Measurements from ENCODE around the gene PALLD.

The PALLD gene

GRCh38 chr4:168879188-168879587 is 382.3 kb downstream of the PALLD start:
- in situ Hi-C loops (cut with MboI; ENCODE audit: low sequenced_read_pairs, unreplicated experiment): no loop called here
- TF ChIP-seq, protein P1, sequence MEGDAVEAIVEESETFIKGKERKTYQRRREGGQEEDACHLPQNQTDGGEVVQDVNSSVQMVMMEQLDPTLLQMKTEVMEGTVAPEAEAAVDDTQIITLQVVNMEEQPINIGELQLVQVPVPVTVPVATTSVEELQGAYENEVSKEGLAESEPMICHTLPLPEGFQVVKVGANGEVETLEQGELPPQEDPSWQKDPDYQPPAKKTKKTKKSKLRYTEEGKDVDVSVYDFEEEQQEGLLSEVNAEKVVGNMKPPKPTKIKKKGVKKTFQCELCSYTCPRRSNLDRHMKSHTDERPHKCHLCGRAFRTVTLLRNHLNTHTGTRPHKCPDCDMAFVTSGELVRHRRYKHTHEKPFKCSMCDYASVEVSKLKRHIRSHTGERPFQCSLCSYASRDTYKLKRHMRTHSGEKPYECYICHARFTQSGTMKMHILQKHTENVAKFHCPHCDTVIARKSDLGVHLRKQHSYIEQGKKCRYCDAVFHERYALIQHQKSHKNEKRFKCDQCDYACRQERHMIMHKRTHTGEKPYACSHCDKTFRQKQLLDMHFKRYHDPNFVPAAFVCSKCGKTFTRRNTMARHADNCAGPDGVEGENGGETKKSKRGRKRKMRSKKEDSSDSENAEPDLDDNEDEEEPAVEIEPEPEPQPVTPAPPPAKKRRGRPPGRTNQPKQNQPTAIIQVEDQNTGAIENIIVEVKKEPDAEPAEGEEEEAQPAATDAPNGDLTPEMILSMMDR (IDR thresholded peaks at IDR 0.05; ENCODE audit: borderline replicate concordance, control extremely low read depth, extremely low read depth, insufficient read depth, missing control alignments): no peak
- DNase-seq (ENCODE audit: low spot score): peak; percentile 28

GRCh38 chr4:168880072-168880675 is 383.3 kb downstream of the PALLD start:
- no peak for DNase-seq (ENCODE audit: low spot score)
- in situ Hi-C loops (cut with MboI; ENCODE audit: low sequenced_read_pairs, unreplicated experiment): no loop called here
- TF ChIP-seq, protein P1 (IDR thresholded peaks at IDR 0.05; ENCODE audit: borderline replicate concordance, control extremely low read depth, extremely low read depth, insufficient read depth, missing control alignments): no peak

DNA sequence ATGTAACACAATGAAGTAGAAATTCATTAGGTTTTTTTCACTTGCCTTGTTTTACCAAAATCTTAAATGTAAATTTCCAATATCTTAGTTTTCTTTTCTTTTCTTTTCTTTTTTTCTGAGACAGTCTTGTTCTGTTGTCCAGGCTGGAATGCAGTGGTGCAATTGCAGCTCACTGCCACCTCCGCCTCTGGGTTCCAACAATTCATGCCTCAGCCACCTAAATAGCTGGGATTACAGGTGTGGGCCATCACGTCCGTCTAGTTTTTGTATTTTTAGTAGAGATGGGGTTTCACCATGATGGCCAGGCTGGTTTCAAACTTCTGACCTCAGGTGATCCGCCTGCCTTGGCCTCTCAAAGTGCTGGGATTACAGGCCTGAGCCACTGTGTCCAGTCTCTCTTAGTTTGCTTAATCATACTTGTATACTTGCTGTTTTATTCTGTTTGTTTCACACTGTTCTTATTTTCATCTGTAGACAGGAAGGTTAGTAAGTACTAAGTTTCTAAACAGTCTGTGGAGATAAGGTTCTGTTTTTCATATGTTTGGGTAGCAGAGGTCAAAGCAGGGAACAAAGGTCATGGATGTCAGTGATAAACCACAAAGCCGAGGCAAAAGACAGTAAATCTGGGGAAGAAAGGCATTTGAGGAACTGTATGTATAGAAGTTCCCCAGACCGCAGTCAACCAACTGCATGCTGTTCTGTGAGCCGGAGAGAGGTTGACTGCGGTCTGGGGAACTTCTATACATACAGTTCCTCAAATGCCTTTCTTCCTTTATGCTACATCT is 384.2 kb downstream of the PALLD start:
- in situ Hi-C loops (cut with MboI; ENCODE audit: low sequenced_read_pairs, unreplicated experiment): no loop called here
- DNase-seq (ENCODE audit: low spot score): no peak
- TF ChIP-seq, protein P1 (IDR thresholded peaks at IDR 0.05; ENCODE audit: borderline replicate concordance, control extremely low read depth, extremely low read depth, insufficient read depth, missing control alignments): no peak

GRCh38 chr4:168881781-168882420 is 385.0 kb downstream of the PALLD start:
- TF ChIP-seq, protein P1 (IDR thresholded peaks at IDR 0.05; ENCODE audit: borderline replicate concordance, control extremely low read depth, extremely low read depth, insufficient read depth, missing control alignments): no peak
- in situ Hi-C loops (cut with MboI; ENCODE audit: low sequenced_read_pairs, unreplicated experiment): no loop called here

GRCh38 chr4:168882650-168883233 is 385.9 kb downstream of the PALLD start:
- DNase-seq (ENCODE audit: low spot score): no peak
- in situ Hi-C loops (cut with MboI; ENCODE audit: low sequenced_read_pairs, unreplicated experiment): no loop called here
- TF ChIP-seq, protein P1 (IDR thresholded peaks at IDR 0.05; ENCODE audit: borderline replicate concordance, control extremely low read depth, extremely low read depth, insufficient read depth, missing control alignments): no peak

More at GRCh38 chr4:168881781-168882420, 385.0 kb downstream of the PALLD start:
- no peak for DNase-seq (ENCODE audit: low spot score)

- in situ Hi-C loops (cut with MboI; ENCODE audit: low sequenced_read_pairs, unreplicated experiment): no loop called here
- TF ChIP-seq, protein P1 (IDR thresholded peaks at IDR 0.05; ENCODE audit: borderline replicate concordance, control extremely low read depth, extremely low read depth, insufficient read depth, missing control alignments): no peak
- DNase-seq (ENCODE audit: low spot score): no peak
These were observed 386.7 kb downstream of the PALLD start for GRCh38 chr4:168883513-168883912.

All from GM13976 (cell line).